ENCODE results near the gene NEU2. TPM values are rescaled to one million over a fixed set of nuclear protein-coding genes. Genes with fewer than 3 reads are reported as not detected.

Gene NEU2
- total RNA-seq, 1 experiment from 2014 or later = not detected

- Histone ChIP-seq H2AK5ac (ENCODE audit: insufficient read length, low read length) (no peak overlapping the region), H3K14ac (ENCODE audit: insufficient read depth, low read length) (no peak overlapping the region), H4K8ac (replicated peaks; ENCODE audit: insufficient read length, low read depth, low read length) (no peak overlapping the region), H3K4me2 (ENCODE audit: insufficient read depth, insufficient read length, low read length) (no peak overlapping the region), H4K5ac (ENCODE audit: insufficient read length, low read depth, low read length) (no peak overlapping the region), H2BK15ac (ENCODE audit: low read depth, low read length) (no peak overlapping the region), H3K4me1 (ENCODE audit: insufficient read depth, low read length) (no peaks in the 10 kb centered on the region), H3K23me2 (ENCODE audit: insufficient read length, low read depth, low read length, poor library complexity, severe bottlenecking) (no peaks in the 10 kb centered on the region), H3K9ac (ENCODE audit: extremely low read depth, insufficient read length, low read length) (no peak overlapping the region), H4K20me1 (ENCODE audit: control insufficient read depth, insufficient read depth, insufficient read length) (no peaks in the 10 kb centered on the region), H3K18ac (ENCODE audit: insufficient read length, low read depth, low read length) (no peak overlapping the region), H3K79me1 (ENCODE audit: insufficient read depth, low read depth, low read length, poor library complexity, severe bottlenecking) (no peaks in the 10 kb centered on the region), H2BK12ac (ENCODE audit: insufficient read length, low read depth, low read length) (no peak overlapping the region), H2BK5ac (ENCODE audit: insufficient read length, low read length) (no peak overlapping the region), H3K79me2 (ENCODE audit: insufficient read depth, low read length) (no peaks in the 10 kb centered on the region), H3K23ac (ENCODE audit: insufficient read length, low read depth, low read length) (no peak overlapping the region), H3K4ac (ENCODE audit: low read depth, low read length) (no peak overlapping the region), H3K27me3 (ENCODE audit: insufficient read depth, low read length) (no peaks in the 10 kb centered on the region), H2BK120ac (ENCODE audit: low read depth, low read length, poor library complexity, severe bottlenecking) (no peak overlapping the region), H3K9me3 (ENCODE audit: control insufficient read depth, low read depth, low read length) (no peaks in the 10 kb centered on the region), H2AFZ (ENCODE audit: low read length) (no peak overlapping the region), H3K56ac (ENCODE audit: insufficient read length, low read depth, low read length) (no peak overlapping the region), H4K91ac (ENCODE audit: insufficient read length, low read depth, low read length) (no peak overlapping the region), H3K27ac (ENCODE audit: insufficient read length, low read depth, low read length) (no peak overlapping the region), H3T11ph (ENCODE audit: low read length) (no peak overlapping the region), H2BK20ac (ENCODE audit: low read depth, low read length, poor library complexity, severe bottlenecking) (no peak overlapping the region)
- H3K9me3 Mint-ChIP-seq = peaks cover 0 to 5% of the 10 kb centered on the region in 2 experiments; a peak in 2 of 5 replicates
- no CpG with 5 or more reads among the region's 1 CpG for WGBS (ENCODE audit: extremely low coverage, insufficient read length, low lambda C conversion rate)
- peaks cover 1% of the 10 kb centered on the region; the same call in 1 of the 2 replicates for H3K27me3 Mint-ChIP-seq (ENCODE audit: low read depth)
- no peaks in the 10 kb centered on the region for H3K36me3 Mint-ChIP-seq (ENCODE audit: insufficient read depth in 1 of 3, low read depth in 3 of 3)
- TF ChIP-seq CTCF (conservative IDR thresholded peaks at IDR 0.05) = no peak
- DNase-seq = no peak
- H3K4me1 Mint-ChIP-seq = no peaks in the 10 kb centered on the region
- no peak overlapping the region for H3K4me3 Mint-ChIP-seq
- peak overlapping the region in 1 of 3 experiments; percentile 76; a peak in 1 of 7 replicates for H3K27ac Mint-ChIP-seq
Observed at GRCh38 chr2:233011702-233012131, 20.8 kb upstream of the NEU2 start.

All from H9 (cell line).